ENCODE measurements around the gene ALOX5. TPM values are rescaled to one million over a fixed set of nuclear protein-coding genes. Genes with fewer than 3 reads are reported as not detected.
"Not testable (repeated sequence)": the region's sequence is repeated elsewhere in the genome, so short reads cannot be mapped to it uniquely, and the experiment has no call there.

Gene ALOX5
- total and polyA plus RNA-seq, 4 donors: 21.5 to 270 (median 144) TPM

DNA sequence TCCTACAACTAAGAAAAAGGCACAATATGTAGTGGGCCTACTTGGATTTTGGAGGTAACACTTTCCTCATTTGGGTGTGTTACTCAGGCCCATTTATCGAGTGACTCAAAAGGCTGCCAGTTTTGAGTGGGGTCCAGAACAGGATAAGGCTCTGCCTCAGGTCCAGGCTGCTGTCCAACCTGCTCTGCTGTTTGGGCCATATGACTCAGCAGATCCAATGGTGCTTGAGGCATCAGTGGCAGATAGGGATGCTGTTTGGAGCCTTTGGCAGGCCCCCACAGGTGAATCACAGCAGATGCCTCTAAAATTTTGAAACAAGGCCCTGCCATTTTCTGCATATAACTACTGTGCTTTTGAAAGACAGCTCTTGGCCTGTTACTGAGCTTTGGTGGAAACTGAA is 34.1 kb upstream of the ALOX5 start:
- 95% methylated on average over 1 of the region's 1 CpG for WGBS, 2 donors
- H3K9me3 ChIP-seq (ENCODE audit: control insufficient read depth in 4 of 4, insufficient read depth in 3 of 4, low read length in 3 of 4): peaks cover 0 to 10% (median 3%) of the 10 kb centered on the region in 4 donors
- no peak overlapping the region for H3K27ac ChIP-seq (ENCODE audit: low read depth in 1 of 2, low read length in 1 of 2)
- H3K4me3 ChIP-seq: no peak overlapping the region
- no peak overlapping the region for H3K9ac ChIP-seq (ENCODE audit: insufficient read depth in 1 of 2, low read length in 2 of 2)
- H3K4me1 ChIP-seq (ENCODE audit: control insufficient read depth in 5 of 5, insufficient read depth in 5 of 5, low read length in 5 of 5): no peaks in the 10 kb centered on the region
- TF ChIP-seq, protein P1, sequence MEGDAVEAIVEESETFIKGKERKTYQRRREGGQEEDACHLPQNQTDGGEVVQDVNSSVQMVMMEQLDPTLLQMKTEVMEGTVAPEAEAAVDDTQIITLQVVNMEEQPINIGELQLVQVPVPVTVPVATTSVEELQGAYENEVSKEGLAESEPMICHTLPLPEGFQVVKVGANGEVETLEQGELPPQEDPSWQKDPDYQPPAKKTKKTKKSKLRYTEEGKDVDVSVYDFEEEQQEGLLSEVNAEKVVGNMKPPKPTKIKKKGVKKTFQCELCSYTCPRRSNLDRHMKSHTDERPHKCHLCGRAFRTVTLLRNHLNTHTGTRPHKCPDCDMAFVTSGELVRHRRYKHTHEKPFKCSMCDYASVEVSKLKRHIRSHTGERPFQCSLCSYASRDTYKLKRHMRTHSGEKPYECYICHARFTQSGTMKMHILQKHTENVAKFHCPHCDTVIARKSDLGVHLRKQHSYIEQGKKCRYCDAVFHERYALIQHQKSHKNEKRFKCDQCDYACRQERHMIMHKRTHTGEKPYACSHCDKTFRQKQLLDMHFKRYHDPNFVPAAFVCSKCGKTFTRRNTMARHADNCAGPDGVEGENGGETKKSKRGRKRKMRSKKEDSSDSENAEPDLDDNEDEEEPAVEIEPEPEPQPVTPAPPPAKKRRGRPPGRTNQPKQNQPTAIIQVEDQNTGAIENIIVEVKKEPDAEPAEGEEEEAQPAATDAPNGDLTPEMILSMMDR (IDR thresholded peaks at IDR 0.05; ENCODE audit: control extremely low read depth, extremely low read depth): no peak
- DNase-seq (no peak), ATAC-seq (ENCODE audit: insufficient read depth, low FRiP score) (no peak)
- H3K27me3 ChIP-seq (ENCODE audit: control insufficient read depth in 3 of 3, insufficient read depth in 3 of 3, low read length in 2 of 3): no peaks in the 10 kb centered on the region
- H3K36me3 ChIP-seq (ENCODE audit: control insufficient read depth in 4 of 4, insufficient read depth in 4 of 4, low read length in 4 of 4): no peaks in the 10 kb centered on the region

DNA sequence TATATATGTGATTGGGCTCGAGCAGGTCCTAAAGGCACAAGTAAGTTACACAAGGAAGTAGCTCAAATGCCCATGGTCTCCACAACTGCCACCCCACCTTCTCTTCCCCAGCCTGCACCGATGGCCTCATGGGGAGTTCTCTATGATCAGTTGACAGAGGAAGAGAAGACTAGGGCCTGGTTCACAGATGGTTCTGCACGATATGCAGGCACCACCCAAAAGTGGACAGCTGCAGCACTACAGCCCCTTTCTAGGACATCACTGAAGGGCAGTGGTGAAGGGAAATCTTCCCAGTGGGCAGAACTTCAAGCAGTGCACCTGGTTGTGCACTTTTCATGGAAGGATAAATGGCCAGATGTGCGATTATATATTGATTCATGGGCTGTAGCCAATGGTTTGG is 33.6 kb upstream of the ALOX5 start:
- DNase-seq; H3K27me3 ChIP-seq (ENCODE audit: control insufficient read depth in 3 of 3, insufficient read depth in 3 of 3, low read length in 2 of 3); ATAC-seq (ENCODE audit: insufficient read depth, low FRiP score); H3K4me1 ChIP-seq (ENCODE audit: control insufficient read depth in 5 of 5, insufficient read depth in 5 of 5, low read length in 5 of 5); H3K4me3 ChIP-seq; H3K27ac ChIP-seq (ENCODE audit: low read depth in 1 of 2, low read length in 1 of 2); H3K9ac ChIP-seq (ENCODE audit: insufficient read depth in 1 of 2, low read length in 2 of 2); H3K36me3 ChIP-seq (ENCODE audit: control insufficient read depth in 4 of 4, insufficient read depth in 4 of 4, low read length in 4 of 4): not testable (repeated sequence)
- peaks cover 0 to 10% (median 3%) of the 10 kb centered on the region in 4 donors for H3K9me3 ChIP-seq (ENCODE audit: control insufficient read depth in 4 of 4, insufficient read depth in 3 of 4, low read length in 3 of 4)
- 81 to 88% methylated on average over 4 of the region's 4 CpGs for WGBS, 2 donors

- not testable (repeated sequence) for ATAC-seq (ENCODE audit: insufficient read depth, low FRiP score); H3K4me3 ChIP-seq; H3K27me3 ChIP-seq (ENCODE audit: control insufficient read depth in 3 of 3, insufficient read depth in 3 of 3, low read length in 2 of 3); H3K36me3 ChIP-seq (ENCODE audit: control insufficient read depth in 4 of 4, insufficient read depth in 4 of 4, low read length in 4 of 4); H3K4me1 ChIP-seq (ENCODE audit: control insufficient read depth in 5 of 5, insufficient read depth in 5 of 5, low read length in 5 of 5); H3K9ac ChIP-seq (ENCODE audit: insufficient read depth in 1 of 2, low read length in 2 of 2); H3K27ac ChIP-seq (ENCODE audit: low read depth in 1 of 2, low read length in 1 of 2); DNase-seq
- H3K9me3 ChIP-seq (ENCODE audit: control insufficient read depth in 4 of 4, insufficient read depth in 3 of 4, low read length in 3 of 4): peaks cover 0 to 20% (median 0%) of the 10 kb centered on the region in 4 donors
- WGBS, 2 donors: 90% methylated on average over 22 to 24 of the region's 24 CpGs
Observed at GRCh38 chr10:45346652-45347335, 27.2 kb upstream of the ALOX5 start.

DNA sequence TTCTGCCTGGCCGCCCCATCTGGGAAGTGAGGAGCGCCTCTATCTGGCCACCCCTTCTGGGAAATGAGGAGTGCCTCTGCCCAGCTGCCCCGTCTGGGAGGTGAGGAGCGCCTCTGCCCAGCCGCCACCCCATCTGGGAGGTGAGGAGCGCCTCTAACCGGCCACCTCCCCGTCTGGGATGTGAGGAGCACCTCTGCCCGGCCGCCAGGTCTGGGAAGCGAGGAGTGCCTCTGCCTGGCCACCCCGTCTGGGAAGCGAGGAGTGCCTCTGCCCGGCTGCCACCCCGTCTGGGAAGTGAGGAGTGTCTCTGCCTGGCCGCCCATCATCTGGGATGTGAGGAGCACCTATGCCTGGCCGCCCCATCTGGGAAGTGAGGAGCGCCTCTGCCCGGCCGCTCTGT is 26.6 kb upstream of the ALOX5 start:
- DNase-seq: not testable (repeated sequence)

DNA sequence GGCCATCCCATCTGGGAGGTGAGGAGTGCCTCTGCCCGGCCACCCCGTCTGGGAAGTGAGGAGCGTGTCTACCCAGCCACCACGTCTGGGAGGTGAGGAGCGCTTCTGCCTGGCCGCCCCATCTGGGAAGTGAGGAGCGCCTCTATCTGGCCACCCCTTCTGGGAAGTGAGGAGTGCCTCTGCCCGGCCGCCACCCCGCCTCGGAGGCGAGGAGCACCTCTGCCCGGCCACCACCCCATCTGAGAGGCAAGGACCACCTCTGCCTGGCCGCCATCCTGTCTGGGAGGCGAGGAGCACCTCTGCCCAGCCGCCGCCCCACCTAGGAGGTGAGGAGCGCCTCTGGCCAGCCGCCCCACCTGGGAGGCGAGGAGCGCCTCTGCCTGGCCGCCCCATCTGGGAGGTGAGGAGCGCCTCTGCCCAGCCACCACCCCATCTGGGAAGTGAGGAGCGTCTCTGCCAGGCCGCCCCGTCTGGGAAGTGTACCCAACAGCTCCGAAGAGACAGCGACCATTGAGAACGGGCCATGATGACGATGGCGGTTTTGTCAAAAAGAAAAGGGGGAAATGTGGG is 25.7 kb upstream of the ALOX5 start:
- not testable (repeated sequence) for ATAC-seq (ENCODE audit: insufficient read depth, low FRiP score); H3K27ac ChIP-seq (ENCODE audit: low read depth in 1 of 2, low read length in 1 of 2); H3K4me1 ChIP-seq (ENCODE audit: control insufficient read depth in 5 of 5, insufficient read depth in 5 of 5, low read length in 5 of 5); H3K9ac ChIP-seq (ENCODE audit: insufficient read depth in 1 of 2, low read length in 2 of 2); DNase-seq; H3K27me3 ChIP-seq (ENCODE audit: control insufficient read depth in 3 of 3, insufficient read depth in 3 of 3, low read length in 2 of 3); H3K4me3 ChIP-seq; H3K36me3 ChIP-seq (ENCODE audit: control insufficient read depth in 4 of 4, insufficient read depth in 4 of 4, low read length in 4 of 4)
- peaks cover 0 to 19% (median 0%) of the 10 kb centered on the region in 4 donors for H3K9me3 ChIP-seq (ENCODE audit: control insufficient read depth in 4 of 4, insufficient read depth in 3 of 4, low read length in 3 of 4)
- WGBS, 2 donors: 93 to 97% methylated on average over 21 to 31 of the region's 31 CpGs

More for the DNA sequence above, 26.6 kb upstream of the ALOX5 start:
- H3K4me3 ChIP-seq; ATAC-seq (ENCODE audit: insufficient read depth, low FRiP score); H3K27ac ChIP-seq (ENCODE audit: low read depth in 1 of 2, low read length in 1 of 2); H3K4me1 ChIP-seq (ENCODE audit: control insufficient read depth in 5 of 5, insufficient read depth in 5 of 5, low read length in 5 of 5); H3K9ac ChIP-seq (ENCODE audit: insufficient read depth in 1 of 2, low read length in 2 of 2); H3K27me3 ChIP-seq (ENCODE audit: control insufficient read depth in 3 of 3, insufficient read depth in 3 of 3, low read length in 2 of 3); H3K36me3 ChIP-seq (ENCODE audit: control insufficient read depth in 4 of 4, insufficient read depth in 4 of 4, low read length in 4 of 4): not testable (repeated sequence)
- 95 to 96% methylated on average over 14 to 20 of the region's 20 CpGs for WGBS, 2 donors
- H3K9me3 ChIP-seq (ENCODE audit: control insufficient read depth in 4 of 4, insufficient read depth in 3 of 4, low read length in 3 of 4): peaks cover 0 to 19% (median 0%) of the 10 kb centered on the region in 4 donors

Measured in lung (tissue), 12 donors.